ENCODE measurements around the gene PGAM1.
A peak's percentile ranks its signal among the peaks of the same experiment; 100 is the strongest.
"Not testable (repeated sequence)": the region's sequence is repeated elsewhere in the genome, so short reads cannot be mapped to it uniquely, and the experiment has no call there.

Gene PGAM1

GRCh38 chr10:97425964-97426775 lies at the start of gene PGAM1:
TSS of gene PGAM1 (plus strand) at chr10:97426191. CDS start at chr10:97426308, 117 bp downstream.
- DNase-seq, result peak; percentile 81

- no peak for DNase-seq
Observed at GRCh38 chr10:97376413-97376812, 49.6 kb upstream of the PGAM1 start.

- DNase-seq, result no peak
Observed at GRCh38 chr10:97378933-97379921, 46.8 kb upstream of the PGAM1 start.

- no peak for DNase-seq
Observed at GRCh38 chr10:97380516-97380915, 45.5 kb upstream of the PGAM1 start.

- DNase-seq, result no peak
Observed at GRCh38 chr10:97381626-97382025, 44.4 kb upstream of the PGAM1 start.

GRCh38 chr10:97383159-97383558 lies 42.8 kb upstream of the PGAM1 start:
- no peak for DNase-seq

GRCh38 chr10:97384156-97384555 lies 41.8 kb upstream of the PGAM1 start:
- DNase-seq, result no peak

GRCh38 chr10:97384641-97385040 lies 41.4 kb upstream of the PGAM1 start:
- no peak for DNase-seq

- DNase-seq, result no peak
Observed at GRCh38 chr10:97385565-97385964, 40.4 kb upstream of the PGAM1 start.

GRCh38 chr10:97388152-97388551 lies 37.8 kb upstream of the PGAM1 start:
- no peak for DNase-seq

GRCh38 chr10:97390091-97390490 lies 35.9 kb upstream of the PGAM1 start:
- no peak for DNase-seq

- DNase-seq, result no peak
Observed at GRCh38 chr10:97393034-97393573, 32.9 kb upstream of the PGAM1 start.

GRCh38 chr10:97396056-97396455 lies 29.9 kb upstream of the PGAM1 start:
- DNase-seq, result no peak

- peak; percentile 3 for DNase-seq
Observed at GRCh38 chr10:97399843-97400545, 26.0 kb upstream of the PGAM1 start.

- DNase-seq, result peak; percentile 83
Observed at GRCh38 chr10:97400665-97401454, 25.1 kb upstream of the PGAM1 start, which contains the start of gene RRP12. TSS of gene RRP12 (minus strand) at chr10:97401340. CDS start at chr10:97401231, 109 bp downstream.

- no peak for DNase-seq
Observed at GRCh38 chr10:97401455-97401919, 24.5 kb upstream of the PGAM1 start.

GRCh38 chr10:97404044-97404443 lies 21.9 kb upstream of the PGAM1 start:
- no peak for DNase-seq

GRCh38 chr10:97406064-97406463 lies 19.9 kb upstream of the PGAM1 start:
- no peak for DNase-seq

- DNase-seq, result not testable (repeated sequence)
Observed at GRCh38 chr10:97406483-97406882, 19.5 kb upstream of the PGAM1 start.

GRCh38 chr10:97407211-97407951 lies 18.6 kb upstream of the PGAM1 start:
- DNase-seq, result peak; percentile 53

GRCh38 chr10:97407952-97408248 lies 18.1 kb upstream of the PGAM1 start:
- DNase-seq, result no peak
